Glutamatergic neuron (in vitro differentiated cells): ENCODE results near the gene GPHA2. TPM values are rescaled to one million over a fixed set of nuclear protein-coding genes. Genes with fewer than 3 reads are reported as not detected.

Experiments
- DNase-seq: peaks from one replicate; pipeline ENCODE4 v3.0.0; 2022
- H3K27ac Mint-ChIP-seq: one replicate; pipeline ENCODE4 v1.8.0; 2020; ENCODE audit warnings: mild to moderate bottlenecking, mixed read lengths, inconsistent platforms; ENCODE audit not compliant: unreplicated experiment
- H3K27me3 Mint-ChIP-seq: one replicate; pipeline ENCODE4 v1.8.0; 2020; ENCODE audit warnings: mild to moderate bottlenecking, moderate library complexity, mixed read lengths, inconsistent platforms; ENCODE audit not compliant: unreplicated experiment
- H3K36me3 Mint-ChIP-seq: one replicate; pipeline ENCODE4 v1.8.0; 2020; ENCODE audit warnings: mild to moderate bottlenecking, mixed read lengths, inconsistent platforms; ENCODE audit not compliant: unreplicated experiment
- H3K4me1 Mint-ChIP-seq: one replicate; pipeline ENCODE4 v1.8.0; 2020; ENCODE audit warnings: mild to moderate bottlenecking, low read depth, mixed read lengths, inconsistent platforms; ENCODE audit not compliant: unreplicated experiment
- H3K4me3 Mint-ChIP-seq: one replicate; pipeline ENCODE4 v1.8.0; 2020; ENCODE audit warnings: mild to moderate bottlenecking, mixed read lengths, inconsistent platforms; ENCODE audit not compliant: unreplicated experiment
- H3K9me3 Mint-ChIP-seq: one replicate; pipeline ENCODE4 v1.8.0; 2020; ENCODE audit warnings: mild to moderate bottlenecking, moderate library complexity, mixed read lengths, inconsistent platforms; ENCODE audit not compliant: unreplicated experiment
- total RNA-seq: library from RNA; stranded (reverse); fragmentation: NEBNext Ultra II Directional; extraction: Animal tissue kit (Norgen Biotek cat#: 25700); gene quantifications from one replicate; pipeline ENCODE4 v1.2.1, GENCODE V29; 2021; ENCODE audit not compliant: unreplicated experiment
- TF ChIP-seq, protein P1 (sequence below): fragments of 200-600 bp; sonication (generic); IDR thresholded peaks from one replicate; pipeline ENCODE4 v1.5.0; 2021; ENCODE audit not compliant: partially characterized antibody, unreplicated experiment

Gene GPHA2
- total RNA-seq, 1 donor from 2014 or later: not detected

- Mint-ChIP-seq H3K36me3 (no peaks in the 10 kb centered on the region), H3K9me3 (peaks cover 6% of the 10 kb centered on the region), H3K27ac (no peak overlapping the region), H3K27me3 (peaks cover 3% of the 10 kb centered on the region), H3K4me3 (no peak overlapping the region), H3K4me1 (peaks cover 6% of the 10 kb centered on the region)
- TF ChIP-seq, protein P1, sequence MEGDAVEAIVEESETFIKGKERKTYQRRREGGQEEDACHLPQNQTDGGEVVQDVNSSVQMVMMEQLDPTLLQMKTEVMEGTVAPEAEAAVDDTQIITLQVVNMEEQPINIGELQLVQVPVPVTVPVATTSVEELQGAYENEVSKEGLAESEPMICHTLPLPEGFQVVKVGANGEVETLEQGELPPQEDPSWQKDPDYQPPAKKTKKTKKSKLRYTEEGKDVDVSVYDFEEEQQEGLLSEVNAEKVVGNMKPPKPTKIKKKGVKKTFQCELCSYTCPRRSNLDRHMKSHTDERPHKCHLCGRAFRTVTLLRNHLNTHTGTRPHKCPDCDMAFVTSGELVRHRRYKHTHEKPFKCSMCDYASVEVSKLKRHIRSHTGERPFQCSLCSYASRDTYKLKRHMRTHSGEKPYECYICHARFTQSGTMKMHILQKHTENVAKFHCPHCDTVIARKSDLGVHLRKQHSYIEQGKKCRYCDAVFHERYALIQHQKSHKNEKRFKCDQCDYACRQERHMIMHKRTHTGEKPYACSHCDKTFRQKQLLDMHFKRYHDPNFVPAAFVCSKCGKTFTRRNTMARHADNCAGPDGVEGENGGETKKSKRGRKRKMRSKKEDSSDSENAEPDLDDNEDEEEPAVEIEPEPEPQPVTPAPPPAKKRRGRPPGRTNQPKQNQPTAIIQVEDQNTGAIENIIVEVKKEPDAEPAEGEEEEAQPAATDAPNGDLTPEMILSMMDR: no peak
- DNase-seq: no peak
Observed at GRCh38 chr11:64897381-64898075, 38.2 kb downstream of the GPHA2 start.

GRCh38 chr11:64896448-64897022 is 39.2 kb downstream of the GPHA2 start:
- H3K27ac Mint-ChIP-seq: no peak overlapping the region
- H3K36me3 Mint-ChIP-seq: no peaks in the 10 kb centered on the region
- DNase-seq: no peak
- H3K27me3 Mint-ChIP-seq: peaks cover 5% of the 10 kb centered on the region
- TF ChIP-seq, protein P1: no peak
- H3K4me3 Mint-ChIP-seq: no peak overlapping the region
- peaks cover 4% of the 10 kb centered on the region for H3K9me3 Mint-ChIP-seq
- peaks cover 14% of the 10 kb centered on the region for H3K4me1 Mint-ChIP-seq

DNA sequence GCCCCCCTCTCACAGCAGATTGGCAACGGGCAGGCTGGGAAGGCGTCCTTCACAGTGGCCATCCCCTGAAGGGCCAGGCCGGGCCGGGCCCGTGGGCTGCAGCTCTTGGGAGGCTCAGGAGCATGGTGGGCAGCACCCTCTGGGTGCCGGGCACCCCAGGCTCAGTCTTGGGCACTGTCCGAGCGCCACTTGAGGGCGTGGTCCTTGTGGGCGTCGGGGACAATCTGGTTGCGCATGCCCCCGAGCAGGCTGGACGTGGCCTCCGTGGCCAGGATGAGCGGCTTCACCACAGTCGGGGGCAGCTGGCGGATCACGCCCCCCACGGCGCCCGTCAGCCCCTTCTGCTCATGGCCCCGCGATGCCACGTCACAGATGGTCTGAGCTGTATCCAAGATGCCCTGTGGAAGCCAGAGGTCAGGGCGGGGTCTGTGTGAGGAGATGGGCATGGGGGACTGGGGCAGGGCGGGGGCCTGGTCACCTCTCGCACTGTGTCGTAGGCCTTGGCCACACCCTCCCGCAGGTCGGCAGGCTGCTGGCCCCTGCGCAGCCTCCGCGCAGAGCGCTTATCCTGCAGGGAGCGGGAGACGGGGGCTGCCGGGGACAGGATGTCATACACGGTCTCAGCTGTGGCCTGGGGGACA is 40.8 kb downstream of the GPHA2 start:
- peaks cover 2% of the 10 kb centered on the region for H3K27me3 Mint-ChIP-seq
- H3K9me3 Mint-ChIP-seq: peaks cover 2% of the 10 kb centered on the region
- H3K4me1 Mint-ChIP-seq: peaks cover 17% of the 10 kb centered on the region
- H3K27ac Mint-ChIP-seq: no peak overlapping the region
- no peak overlapping the region for H3K4me3 Mint-ChIP-seq
- no peaks in the 10 kb centered on the region for H3K36me3 Mint-ChIP-seq
- TF ChIP-seq, protein P1: no peak
- no peak for DNase-seq

GRCh38 chr11:64894070-64894811 is 41.5 kb downstream of the GPHA2 start:
- Mint-ChIP-seq H3K4me1 (peaks cover 17% of the 10 kb centered on the region), H3K9me3 (peaks cover 2% of the 10 kb centered on the region), H3K36me3 (no peaks in the 10 kb centered on the region), H3K27me3 (peaks cover 2% of the 10 kb centered on the region), H3K4me3 (no peak overlapping the region), H3K27ac (no peak overlapping the region)
- TF ChIP-seq, protein P1: peak; percentile 89
- peak; percentile 97 for DNase-seq
